Measurements from ENCODE around the gene CORO7.

DNA sequence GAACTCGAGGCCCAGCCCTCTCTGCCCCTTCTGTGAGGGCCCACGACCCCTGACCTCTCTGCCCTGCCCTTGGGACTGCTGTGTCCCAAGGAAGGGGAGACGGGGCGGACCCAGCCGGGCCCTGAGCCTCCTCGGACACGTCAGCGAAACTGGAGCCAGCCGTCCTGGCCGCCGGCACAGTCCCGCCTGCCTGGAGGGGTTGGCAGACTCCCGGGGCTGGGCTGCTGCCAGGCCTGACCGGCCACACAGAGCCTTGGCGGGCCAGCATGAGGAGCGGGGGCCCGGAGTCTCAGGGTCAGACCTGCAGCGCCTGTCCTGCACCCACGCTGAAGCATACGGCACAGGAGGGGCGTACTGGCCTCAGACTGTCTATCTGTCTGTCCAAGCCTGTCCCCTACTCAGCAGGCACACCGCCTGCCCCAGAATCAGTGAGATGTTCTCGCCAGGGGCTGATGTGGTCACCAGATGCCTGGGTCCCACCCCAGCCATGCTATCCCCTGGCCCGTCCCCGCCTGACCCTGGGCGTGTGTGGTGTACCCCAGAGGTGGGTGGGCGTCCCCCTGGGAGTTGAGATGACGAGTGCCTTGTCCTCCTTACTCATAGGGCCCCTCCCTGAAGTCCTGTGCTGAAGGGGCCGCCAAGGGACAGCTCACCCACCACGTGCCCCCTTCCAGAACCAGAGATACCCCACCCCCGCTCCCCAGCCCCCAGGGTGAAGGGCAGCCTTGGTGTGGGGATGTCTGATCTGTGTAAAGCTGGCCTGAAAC is 40.1 kb downstream of the CORO7 start:
- TF ChIP-seq, protein P1, sequence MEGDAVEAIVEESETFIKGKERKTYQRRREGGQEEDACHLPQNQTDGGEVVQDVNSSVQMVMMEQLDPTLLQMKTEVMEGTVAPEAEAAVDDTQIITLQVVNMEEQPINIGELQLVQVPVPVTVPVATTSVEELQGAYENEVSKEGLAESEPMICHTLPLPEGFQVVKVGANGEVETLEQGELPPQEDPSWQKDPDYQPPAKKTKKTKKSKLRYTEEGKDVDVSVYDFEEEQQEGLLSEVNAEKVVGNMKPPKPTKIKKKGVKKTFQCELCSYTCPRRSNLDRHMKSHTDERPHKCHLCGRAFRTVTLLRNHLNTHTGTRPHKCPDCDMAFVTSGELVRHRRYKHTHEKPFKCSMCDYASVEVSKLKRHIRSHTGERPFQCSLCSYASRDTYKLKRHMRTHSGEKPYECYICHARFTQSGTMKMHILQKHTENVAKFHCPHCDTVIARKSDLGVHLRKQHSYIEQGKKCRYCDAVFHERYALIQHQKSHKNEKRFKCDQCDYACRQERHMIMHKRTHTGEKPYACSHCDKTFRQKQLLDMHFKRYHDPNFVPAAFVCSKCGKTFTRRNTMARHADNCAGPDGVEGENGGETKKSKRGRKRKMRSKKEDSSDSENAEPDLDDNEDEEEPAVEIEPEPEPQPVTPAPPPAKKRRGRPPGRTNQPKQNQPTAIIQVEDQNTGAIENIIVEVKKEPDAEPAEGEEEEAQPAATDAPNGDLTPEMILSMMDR (IDR thresholded peaks at IDR 0.05) = no peak
- TF ChIP-seq ZFX (IDR thresholded peaks at IDR 0.05; ENCODE audit: borderline replicate concordance) = no peak
